ACC112 (cell line): ENCODE results near the gene ZFAND2A.
A peak's percentile ranks its signal among the peaks of the same experiment; 100 is the strongest.
"Not testable (repeated sequence)": the region's sequence is repeated elsewhere in the genome, so short reads cannot be mapped to it uniquely, and the experiment has no call there.

ENCODE experiments used
- H2AFZ ChIP-seq: fragments of 200-600 bp; sonication (generic); one replicate; pipeline ENCODE4 v1.6.0; 2017; ENCODE audit warnings: antibody characterized with exemption, low read length; ENCODE audit not compliant: unreplicated experiment
- H3K27ac ChIP-seq: fragments of 200-600 bp; sonication (generic); 2 replicates; pipeline ENCODE4 v1.5.1; 2014; ENCODE audit warnings: low read depth, mild to moderate bottlenecking, antibody characterized with exemption, low read length, moderate library complexity
- H3K27me3 ChIP-seq: fragments of 200-600 bp; sonication (generic); 2 replicates; pipeline ENCODE4 v1.6.1; 2014; ENCODE audit warnings: mild to moderate bottlenecking, antibody characterized with exemption, low read length, moderate library complexity, mixed read lengths; ENCODE audit not compliant: insufficient read depth
- H3K36me3 ChIP-seq: fragments of 200-600 bp; sonication (generic); 2 replicates; pipeline ENCODE4 v1.6.1; 2016; ENCODE audit warnings: mild to moderate bottlenecking, antibody characterized with exemption, low read length, moderate library complexity, mixed read lengths; ENCODE audit not compliant: insufficient read depth
- H3K4me1 ChIP-seq: fragments of 200-600 bp; sonication (generic); one replicate; pipeline ENCODE4 v1.6.1; 2016; ENCODE audit warnings: low read length, mixed read lengths; ENCODE audit not compliant: insufficient read depth, unreplicated experiment, control insufficient read depth
- H3K4me3 ChIP-seq: fragments of 200-600 bp; sonication (generic); 2 replicates; pipeline ENCODE4 v1.5.1; 2014; ENCODE audit warnings: mild to moderate bottlenecking, low read depth, low read length
- H3K79me2 ChIP-seq: fragments of 200-600 bp; sonication (generic); one replicate; pipeline ENCODE4 v1.6.0; 2016; ENCODE audit warnings: low read length; ENCODE audit not compliant: control insufficient read depth, unreplicated experiment, insufficient read depth

The ZFAND2A gene

DNA sequence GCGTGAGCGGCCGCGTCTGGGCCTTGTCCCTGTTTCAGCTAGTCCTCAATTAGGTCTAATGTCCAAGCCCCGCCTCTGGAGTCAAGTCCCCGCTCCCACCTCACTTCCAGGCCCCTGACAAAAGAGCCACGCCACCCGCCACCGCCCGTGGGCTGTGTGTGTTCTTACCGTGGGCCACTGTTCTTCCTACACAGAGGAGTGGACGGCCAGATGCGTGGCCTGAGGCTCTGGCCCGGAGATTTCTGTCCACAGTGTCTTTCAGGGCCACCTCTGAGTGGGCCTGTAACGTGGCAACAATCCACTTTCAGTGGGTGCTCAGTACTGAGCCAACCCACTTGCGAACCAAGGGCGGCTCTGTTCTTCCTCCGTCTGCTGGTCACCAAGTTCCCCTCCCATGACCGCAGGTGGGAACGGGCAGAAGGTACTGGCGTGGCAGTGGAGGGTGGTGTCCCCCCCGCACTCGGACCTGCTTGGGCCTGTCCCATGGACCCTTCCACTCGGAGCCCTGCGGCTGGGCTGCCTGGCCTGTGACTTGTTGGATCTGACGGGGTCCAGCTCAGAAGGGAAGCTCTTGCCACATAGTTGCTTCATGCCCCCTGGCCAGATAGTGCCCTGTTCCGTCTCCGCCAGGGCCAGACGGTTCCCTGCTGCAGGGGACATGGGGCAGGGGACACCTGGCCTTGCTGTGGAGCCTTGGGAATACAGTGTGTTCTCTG is 15.0 kb upstream of the ZFAND2A start:
- H3K4me3 ChIP-seq: no peak overlapping the region
- no peaks in the 10 kb centered on the region for H3K36me3 ChIP-seq
- peaks cover 13% of the 10 kb centered on the region for H3K4me1 ChIP-seq
- no peaks in the 10 kb centered on the region for H3K27me3 ChIP-seq
- H3K27ac ChIP-seq: no peak overlapping the region
- no peak overlapping the region for H2AFZ ChIP-seq
- no peaks in the 10 kb centered on the region for H3K79me2 ChIP-seq

DNA sequence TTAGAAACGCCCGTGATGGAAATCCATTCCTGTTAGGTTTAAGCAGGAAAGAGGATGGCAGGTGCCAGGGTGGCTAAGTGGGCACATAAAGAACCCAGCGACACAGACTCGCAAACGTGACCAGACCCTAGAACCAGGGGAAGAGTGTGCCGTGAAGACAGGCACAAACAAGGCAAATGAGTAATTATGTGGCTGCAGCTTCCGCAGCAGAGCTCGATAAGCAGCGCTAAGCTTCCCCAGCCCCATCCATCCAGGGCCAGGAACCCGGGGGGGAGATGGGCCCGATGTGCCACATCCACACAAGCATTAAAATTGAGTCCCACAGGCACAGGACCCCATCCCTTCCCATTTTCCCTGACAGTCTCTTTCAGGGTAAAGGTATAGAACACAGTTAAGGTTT is 14.0 kb upstream of the ZFAND2A start:
- no peaks in the 10 kb centered on the region for H3K27me3 ChIP-seq
- no peak overlapping the region for H3K4me3 ChIP-seq
- H3K4me1 ChIP-seq: peaks cover 13% of the 10 kb centered on the region
- no peaks in the 10 kb centered on the region for H3K36me3 ChIP-seq
- H3K79me2 ChIP-seq: no peaks in the 10 kb centered on the region
- no peak overlapping the region for H2AFZ ChIP-seq
- H3K27ac ChIP-seq: no peak overlapping the region

DNA sequence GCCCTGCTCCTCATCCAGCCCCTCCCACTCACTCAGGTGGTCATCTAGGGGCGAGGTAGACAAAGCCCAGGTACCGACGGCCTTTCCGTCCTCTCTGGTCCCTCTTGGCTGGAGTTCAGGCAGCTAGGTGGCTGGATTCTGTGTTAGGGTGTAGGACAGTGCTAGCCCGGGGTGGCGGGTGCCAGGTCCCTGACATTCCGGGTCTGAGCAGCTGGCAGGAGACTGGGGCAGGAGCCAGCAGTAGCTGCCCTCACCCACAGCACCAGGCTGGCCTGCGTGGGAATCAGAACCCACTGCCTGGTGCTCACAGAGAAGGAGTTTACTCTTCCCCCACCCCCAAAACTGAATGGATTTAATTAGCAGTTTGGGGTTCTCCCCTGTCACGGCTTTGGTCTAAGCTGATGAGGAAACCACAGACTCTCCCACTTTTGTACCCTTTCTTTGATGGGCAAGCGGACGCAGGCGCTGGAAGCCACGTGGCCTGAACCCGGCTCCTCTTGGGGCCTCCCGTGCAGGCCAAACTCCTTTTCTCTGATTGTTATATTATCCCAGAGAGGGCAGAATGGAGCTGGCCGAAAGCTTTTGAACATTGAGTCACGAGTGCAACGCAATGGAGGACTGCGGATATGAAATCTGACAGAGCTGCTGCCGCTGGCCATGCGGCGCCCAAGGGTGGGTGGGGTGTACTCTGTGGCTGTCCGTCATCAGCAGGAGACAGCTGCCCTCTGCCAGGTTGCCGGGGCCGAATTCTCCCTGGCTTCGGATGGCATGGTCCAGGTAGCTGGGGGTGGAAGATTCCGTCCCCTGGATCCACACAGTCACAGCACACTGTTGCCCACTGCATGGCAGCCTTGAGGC is 12.9 kb upstream of the ZFAND2A start:
- Histone ChIP-seq H3K36me3 (no peaks in the 10 kb centered on the region), H3K4me3 (no peak overlapping the region), H3K79me2 (no peaks in the 10 kb centered on the region), H3K4me1 (peaks cover 13% of the 10 kb centered on the region), H3K27me3 (no peaks in the 10 kb centered on the region), H2AFZ (no peak overlapping the region), H3K27ac (no peak overlapping the region)

DNA sequence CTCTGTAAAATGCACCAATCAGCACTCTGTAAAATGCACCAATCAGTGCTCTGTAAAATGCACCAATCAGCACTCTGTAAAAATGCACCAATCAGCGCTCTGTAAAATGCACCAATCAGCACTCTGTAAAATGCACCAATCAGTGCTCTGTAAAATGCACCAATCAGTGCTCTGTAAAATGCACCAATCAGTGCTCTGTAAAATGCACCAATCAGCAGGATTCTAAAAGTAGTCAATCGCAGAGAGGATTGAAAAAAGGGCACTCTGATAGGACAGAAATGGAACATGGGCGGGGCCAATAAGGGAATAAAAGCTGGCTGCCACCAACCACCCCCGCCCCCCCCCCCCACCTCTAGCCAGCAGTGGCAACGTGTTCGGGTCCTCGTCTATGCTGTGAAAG is 11.5 kb upstream of the ZFAND2A start:
- H3K36me3 ChIP-seq, H3K4me1 ChIP-seq, H3K4me3 ChIP-seq, H3K79me2 ChIP-seq, H3K27ac ChIP-seq, H2AFZ ChIP-seq, H3K27me3 ChIP-seq: not testable (repeated sequence)

GRCh38 chr7:1170741-1171501 is 10.9 kb upstream of the ZFAND2A start:
- Histone ChIP-seq H3K36me3 (no peaks in the 10 kb centered on the region), H3K4me3 (no peak overlapping the region), H2AFZ (no peak overlapping the region), H3K79me2 (no peaks in the 10 kb centered on the region), H3K27ac (no peak overlapping the region), H3K4me1 (peaks cover 3% of the 10 kb centered on the region), H3K27me3 (no peaks in the 10 kb centered on the region)

GRCh38 chr7:1169409-1170368 is 9.7 kb upstream of the ZFAND2A start:
- Histone ChIP-seq H3K36me3 (no peaks in the 10 kb centered on the region), H3K27ac (no peak overlapping the region), H3K27me3 (no peaks in the 10 kb centered on the region), H2AFZ (peak overlapping the region; percentile 41), H3K4me1 (no peaks in the 10 kb centered on the region), H3K4me3 (peak overlapping the region; percentile 69), H3K79me2 (no peaks in the 10 kb centered on the region)

- Histone ChIP-seq H3K36me3 (0 out of 2 replicates have a peak, but pooled peaks cover 6% of the 10 kb centered on the region), H2AFZ (no peak overlapping the region), H3K4me1 (no peaks in the 10 kb centered on the region), H3K27me3 (no peaks in the 10 kb centered on the region), H3K4me3 (no peak overlapping the region), H3K27ac (no peak overlapping the region), H3K79me2 (no peaks in the 10 kb centered on the region)
These were observed 8.4 kb upstream of the ZFAND2A start for GRCh38 chr7:1168422-1168821.

DNA sequence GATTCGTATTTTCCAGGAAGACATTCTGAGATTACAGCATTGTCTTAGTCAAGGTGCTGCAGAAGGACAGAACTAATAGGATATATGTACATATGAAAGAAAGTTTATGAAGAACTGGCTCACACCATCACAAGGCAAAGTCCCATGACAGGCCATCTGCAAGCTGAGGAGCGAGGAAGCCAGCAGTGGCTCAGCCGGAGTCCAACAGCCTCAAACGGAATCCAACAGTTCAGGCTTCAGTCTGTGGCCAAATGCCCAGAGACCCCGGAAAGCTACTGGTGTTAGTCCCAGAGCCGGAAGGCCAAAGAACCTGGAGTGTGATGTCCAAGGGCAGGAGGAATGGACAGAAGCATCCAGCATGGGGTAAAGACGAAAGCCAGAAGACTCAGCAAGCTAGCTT is 4.4 kb upstream of the ZFAND2A start:
- H3K27ac ChIP-seq: no peak overlapping the region
- H3K79me2 ChIP-seq: peaks cover 8% of the 10 kb centered on the region
- H3K4me1 ChIP-seq: no peaks in the 10 kb centered on the region
- H2AFZ ChIP-seq: no peak overlapping the region
- no peaks in the 10 kb centered on the region for H3K27me3 ChIP-seq
- H3K36me3 ChIP-seq: 0 out of 2 replicates have a peak, but pooled peaks cover 9% of the 10 kb centered on the region
- no peak overlapping the region for H3K4me3 ChIP-seq

GRCh38 chr7:1163121-1163520 is 3.1 kb upstream of the ZFAND2A start:
- no peaks in the 10 kb centered on the region for H3K27me3 ChIP-seq
- H3K27ac ChIP-seq: no peak overlapping the region
- H3K79me2 ChIP-seq: peaks cover 21% of the 10 kb centered on the region
- no peak overlapping the region for H3K4me3 ChIP-seq
- H3K4me1 ChIP-seq: peaks cover 5% of the 10 kb centered on the region
- no peak overlapping the region for H2AFZ ChIP-seq
- 0 out of 2 replicates have a peak, but pooled peaks cover 9% of the 10 kb centered on the region for H3K36me3 ChIP-seq

GRCh38 chr7:1160670-1161021 is 650 bp upstream of the ZFAND2A start:
- peak overlapping the region; percentile 55 for H2AFZ ChIP-seq
- peaks cover 24% of the 10 kb centered on the region for H3K4me1 ChIP-seq
- peaks cover 29% of the 10 kb centered on the region for H3K79me2 ChIP-seq
- H3K27ac ChIP-seq: peak overlapping the region; percentile 78
- no peaks in the 10 kb centered on the region for H3K27me3 ChIP-seq
- H3K4me3 ChIP-seq: peak overlapping the region; percentile 96
- H3K36me3 ChIP-seq: 0 out of 2 replicates have a peak, but pooled peaks cover 9% of the 10 kb centered on the region
